HCT116 (cell line): Measurements from ENCODE around the gene SRGAP1. TPM values are rescaled to one million over a fixed set of nuclear protein-coding genes. Genes with fewer than 3 reads are reported as not detected.

ENCODE experiments used
- ATAC-seq: fragments of 200-7000 bp; cut with Tn5 transposase; 2 replicates; pipeline ENCODE4 v1.9.1; 2020; ENCODE audit warnings: mild to moderate bottlenecking, moderate library complexity
- BruUV-seq: library from RNA; stranded (reverse); fragments of 400-500 nt; replicated peaks from 2 replicates; lab custom pipeline; 2021; lab: Mats Ljungman, UMichigan
- CTCF ChIA-PET: fragments of 300-600 bp; sonication (Branson Sonifier 250); formaldehyde crosslinking; loops from one replicate; lab custom pipeline; 2021; ENCODE audit warnings: antibody characterized with exemption; lab: Charles Lee
- POLR2A ChIA-PET: fragments of 300-600, 350-600 bp; sonication (Branson Sonifier 250); formaldehyde crosslinking; loops from one replicate; lab custom pipeline; 2021; ENCODE audit warnings: antibody characterized with exemption; lab: Charles Lee
- RAD21 ChIA-PET, 2 experiments: fragments of 300-600 bp; sonication (Branson Sonifier 250); formaldehyde crosslinking; loops; one replicate each; lab custom pipeline; 2023; ENCODE audit warnings: low total read pairs in 2 of 2; ENCODE audit not compliant: uncharacterized antibody in 2 of 2, unreplicated experiment in 2 of 2, low non-redundant PET in 1 of 2; lab: Charles Lee
- DNase-seq: peaks from one replicate; pipeline ENCODE4 v3.0.0-alpha.2; 2010; ENCODE audit warnings: low read depth, low spot score
- H2AFZ ChIP-seq: fragments of 200-600 bp; shearing (Covaris generic), sonication (generic); 2 replicates; pipeline ENCODE4 v1.6.1; 2017; ENCODE audit warnings: low read depth, mixed run types, mixed read lengths, antibody characterized with exemption, low read length; ENCODE audit not compliant: poor library complexity, severe bottlenecking
- H3K27ac ChIP-seq: 2 replicates; pipeline ENCODE4 v1.5.1; 2012; ENCODE audit warnings: low read depth, low read length
- H3K27me3 ChIP-seq: fragments of 200-600 bp; sonication (generic); 2 replicates; pipeline ENCODE4 v1.6.1; 2016; ENCODE audit warnings: mixed run types, low read length, mixed read lengths; ENCODE audit not compliant: insufficient read depth
- H3K36me3 ChIP-seq, 2 experiments: fragments of 200-500 bp in 1 of 2; fragments of 200-600 bp in 1 of 2; sonication (Bioruptor generic) in 1 of 2; sonication (generic) in 1 of 2; 2 replicates each; pipeline versions ENCODE4 v1.5.1 to v1.6.1; 2014 to 2016; ENCODE audit warnings: low read length in 2 of 2, inconsistent platforms in 1 of 2, mixed read lengths in 1 of 2, mixed run types in 1 of 2; ENCODE audit not compliant: insufficient read depth in 2 of 2, control insufficient read depth in 1 of 2
- H3K4me1 ChIP-seq, 2 experiments: fragments of 200-600 bp in 1 of 2; sonication (generic) in 1 of 2; 2 replicates each; pipeline versions ENCODE4 v1.5.1 to v1.6.1; 2012 to 2017; ENCODE audit warnings: low read length in 2 of 2, inconsistent platforms in 1 of 2, mild to moderate bottlenecking in 1 of 2, mixed read lengths in 1 of 2, mixed run types in 1 of 2, moderate library complexity in 1 of 2; ENCODE audit not compliant: insufficient read depth in 2 of 2, control insufficient read depth in 1 of 2
- H3K4me2 ChIP-seq: fragments of 200-600 bp; sonication (generic); 2 replicates; pipeline ENCODE4 v1.6.1; 2017; ENCODE audit warnings: mixed run types, low read length, mixed read lengths
- H3K4me3 ChIP-seq, 2 experiments: fragments of 200-600 bp in 1 of 2; sonication (generic) in 1 of 2; replicated peaks in 1 of 2; 2 replicates each; pipeline ENCODE4 v1.5.1; 2011 to 2016; ENCODE audit warnings: low read length in 2 of 2, control low read depth in 1 of 2, low read depth in 1 of 2, mild to moderate bottlenecking in 1 of 2, mixed read lengths in 1 of 2, mixed run types in 1 of 2
- H3K79me2 ChIP-seq: fragments of 200-600 bp; sonication (generic); 2 replicates; pipeline ENCODE4 v1.6.1; 2017; ENCODE audit warnings: mild to moderate bottlenecking, mixed run types, low read length, moderate library complexity, mixed read lengths; ENCODE audit not compliant: insufficient read depth
- H3K9ac ChIP-seq: fragments of 200-600 bp; sonication (generic); 2 replicates; pipeline ENCODE4 v1.6.1; 2016; ENCODE audit warnings: low read length, mixed read lengths
- H3K9me2 ChIP-seq: fragments of 200-600 bp; sonication (generic), shearing (Covaris generic); 2 replicates; pipeline ENCODE4 v1.6.1; 2017; ENCODE audit warnings: mixed run types, mild to moderate bottlenecking, moderate library complexity; ENCODE audit not compliant: insufficient read depth
- H3K9me3 ChIP-seq, 2 experiments: fragments of 200-500 bp in 1 of 2; fragments of 200-600 bp in 1 of 2; sonication (Bioruptor generic) in 1 of 2; sonication (generic) in 1 of 2; 2 replicates each; pipeline ENCODE4 v1.6.1; 2014 to 2017; ENCODE audit warnings: low read length in 2 of 2, mixed read lengths in 2 of 2, inconsistent platforms in 1 of 2, low read depth in 1 of 2, mild to moderate bottlenecking in 1 of 2, mixed run types in 1 of 2, moderate library complexity in 1 of 2; ENCODE audit not compliant: control insufficient read depth in 1 of 2, insufficient read depth in 1 of 2
- H4K20me1 ChIP-seq: fragments of 200-600 bp; sonication (generic), shearing (Covaris generic); 2 replicates; pipeline ENCODE4 v1.6.1; 2017; ENCODE audit warnings: mixed run types, mild to moderate bottlenecking, moderate library complexity; ENCODE audit not compliant: insufficient read depth
- CBX3 ChIP-seq: IDR thresholded peaks from 2 replicates; pipeline ENCODE4 v1.6.1; 2012; ENCODE audit warnings: low read depth
- CEBPB ChIP-seq: IDR thresholded peaks from 2 replicates; pipeline ENCODE4 v1.6.1; 2012; ENCODE audit warnings: low read depth
- CTCF ChIP-seq, 3 experiments: fragments of 200-600 bp in 1 of 3; sonication (generic) in 1 of 3; IDR thresholded peaks in 2 of 3; conservative IDR thresholded peaks in 1 of 3; 2 replicates each; pipeline ENCODE4 v1.5.1; 2012 to 2017; ENCODE audit warnings: low read depth in 2 of 3, low read length in 2 of 3, antibody characterized with exemption in 1 of 3, borderline replicate concordance in 1 of 3, control low read depth in 1 of 3, mild to moderate bottlenecking in 1 of 3, mixed read lengths in 1 of 3, mixed run types in 1 of 3, moderate library complexity in 1 of 3; ENCODE audit not compliant: insufficient read depth in 1 of 3
- EZH2 ChIP-seq: fragments of 200-600 bp; sonication (generic); IDR thresholded peaks from 2 replicates; pipeline ENCODE4 v1.6.1; 2017; ENCODE audit warnings: antibody characterized with exemption, mixed run types
- EZH2phosphoT487 ChIP-seq: fragments of 200-600 bp; IDR thresholded peaks from 2 replicates; pipeline ENCODE4 v1.6.1; 2018; ENCODE audit warnings: antibody characterized with exemption, borderline replicate concordance
- JUND ChIP-seq: IDR thresholded peaks from 2 replicates; pipeline ENCODE4 v1.6.1; 2012
- POLR2A ChIP-seq: IDR thresholded peaks from 2 replicates; pipeline ENCODE4 v1.7.0; 2011; ENCODE audit warnings: borderline replicate concordance; ENCODE audit not compliant: insufficient read depth, insufficient read length; ENCODE audit errors: extremely low read depth
- REST ChIP-seq: IDR thresholded peaks from 2 replicates; pipeline ENCODE4 v1.6.1; 2012; ENCODE audit warnings: low read depth
- SRF ChIP-seq: IDR thresholded peaks from 2 replicates; pipeline ENCODE4 v1.6.1; 2012; ENCODE audit warnings: low read depth
- TCF7L2 ChIP-seq: IDR thresholded peaks from 2 replicates; pipeline ENCODE4 v1.7.0; 2011; ENCODE audit warnings: borderline replicate concordance, inconsistent platforms; ENCODE audit not compliant: insufficient read depth, insufficient read length; ENCODE audit errors: extremely low read depth
- YY1 ChIP-seq: IDR thresholded peaks from 2 replicates; pipeline ENCODE4 v1.6.1; 2011; ENCODE audit warnings: low read length, low read depth, moderate library complexity, mild to moderate bottlenecking; ENCODE audit not compliant: insufficient replicate concordance; ENCODE audit errors: extremely low read depth
- ZBTB33 ChIP-seq: IDR thresholded peaks from 2 replicates; pipeline ENCODE4 v1.6.1; 2011; ENCODE audit warnings: mild to moderate bottlenecking, low read length, moderate library complexity; ENCODE audit not compliant: insufficient replicate concordance; ENCODE audit errors: extremely low read depth
- intact Hi-C: fragments of 100-400 bp; cut with micrococcal nuclease; formaldehyde crosslinking; loops from 2 replicates; pipeline ENCODE4 v1.10.0; 2022
- total RNA-seq: library from RNA; stranded (reverse); gene quantifications from one replicate; pipeline ENCODE4 v1.2.1, GENCODE V29; 2021; ENCODE audit not compliant: unreplicated experiment

Gene SRGAP1
- total RNA-seq, 1 experiment from 2014 or later, result 16.6 TPM

GRCh38 chr12:63849106-63849620, 4.7 kb downstream of the SRGAP1 start:
- Histone ChIP-seq H4K20me1 (no peaks in the 10 kb centered on the region), H3K4me3 (no peak overlapping the region), H3K79me2 (peaks cover 98% of the 10 kb centered on the region), H3K9me3 (no peaks in the 10 kb centered on the region), H3K4me2 (no peak overlapping the region), H3K4me1 (peaks cover 5 to 21% of the 10 kb centered on the region in 2 experiments; a peak in 3 of 4 replicates), H3K27ac (no peak overlapping the region), H3K9ac (no peak overlapping the region), H3K36me3 (no peaks in the 10 kb centered on the region), H3K27me3 (no peaks in the 10 kb centered on the region), H2AFZ (no peak overlapping the region), H3K9me2 (no peaks in the 10 kb centered on the region)
- ChIA-PET POLR2A (no interaction called here), RAD21 (no interaction called here), CTCF (no interaction called here)
- intact Hi-C loops, result loop anchor here (10.0 kb wide), 1 partner anchor 126 kb away; no protein-coding TSS in a partner anchor
- BruUV-seq, result no TSS peak
- no peak for TF ChIP-seq CBX3
- no peak for TF ChIP-seq YY1
- ATAC-seq (no peak), DNase-seq (no peak)

GRCh38 chr12:63849641-63850040, 5.1 kb downstream of the SRGAP1 start:
- Histone ChIP-seq H2AFZ (no peak overlapping the region), H3K4me1 (peaks cover 5 to 21% of the 10 kb centered on the region in 2 experiments; a peak in 3 of 4 replicates), H3K36me3 (no peaks in the 10 kb centered on the region), H4K20me1 (no peaks in the 10 kb centered on the region), H3K27me3 (no peaks in the 10 kb centered on the region), H3K4me2 (no peak overlapping the region), H3K27ac (no peak overlapping the region), H3K79me2 (peaks cover 99% of the 10 kb centered on the region), H3K9ac (no peak overlapping the region), H3K9me3 (no peaks in the 10 kb centered on the region), H3K9me2 (no peaks in the 10 kb centered on the region), H3K4me3 (no peak overlapping the region)
- no peak for DNase-seq
- intact Hi-C loops, result loop anchor here (10.0 kb wide), 1 partner anchor 125 kb away; no protein-coding TSS in a partner anchor
- ChIA-PET RAD21 (no interaction called here), CTCF (interaction anchor here (0.6 kb wide), 1 partner anchor 23 kb away, joined by 3 read pairs; no protein-coding TSS in a partner anchor), POLR2A (no interaction called here)
- no peak for ATAC-seq
- no TSS peak for BruUV-seq
- TF ChIP-seq SRF (no peak), CEBPB (no peak), EZH2phosphoT487 (no peak), POLR2A (no peak), CTCF (IDR thresholded peaks at IDR 0.05 in 2 of 3, conservative IDR thresholded peaks at IDR 0.05 in 1 of 3; ENCODE audit: borderline replicate concordance in 1 of 3, insufficient read depth in 1 of 3, low read depth in 2 of 3, low read length in 2 of 3) (no peak), EZH2 (no peak), ZBTB33 (no peak), REST (no peak), TCF7L2 (no peak), JUND (no peak)
